ENCODE results near the gene FAM118A. TPM values are rescaled to one million over a fixed set of nuclear protein-coding genes. Genes with fewer than 3 reads are reported as not detected.

The FAM118A gene
- total RNA-seq, 1 donor from 2014 or later: 121 TPM

- no peak for TF ChIP-seq CTCF (conservative IDR thresholded peaks at IDR 0.05)
- Mint-ChIP-seq H3K4me3 (peak overlapping the region; percentile 90), H3K9me3 (no peaks in the 10 kb centered on the region), H3K27me3 (peaks cover 3% of the 10 kb centered on the region), H3K4me1 (ENCODE audit: unreplicated experiment) (peaks cover 24% of the 10 kb centered on the region), H3K27ac (peak overlapping the region; percentile 94), H3K36me3 (peaks cover 15% of the 10 kb centered on the region)
- DNase-seq (ENCODE audit: extremely low spot score, unreplicated experiment): no peak
These were observed 745 bp upstream of the FAM118A start for GRCh38 chr22:45308957-45309421.

- TF ChIP-seq CTCF (conservative IDR thresholded peaks at IDR 0.05): no peak
- peaks cover 3% of the 10 kb centered on the region for H3K27me3 Mint-ChIP-seq
- no peak for DNase-seq (ENCODE audit: extremely low spot score, unreplicated experiment)
- no peaks in the 10 kb centered on the region for H3K9me3 Mint-ChIP-seq
- H3K36me3 Mint-ChIP-seq: peaks cover 15% of the 10 kb centered on the region
- H3K4me1 Mint-ChIP-seq (ENCODE audit: unreplicated experiment): peaks cover 31% of the 10 kb centered on the region
- peak overlapping the region; percentile 89 for H3K4me3 Mint-ChIP-seq
- peak overlapping the region; percentile 87 for H3K27ac Mint-ChIP-seq
These were observed 720 bp downstream of the FAM118A start for GRCh38 chr22:45310331-45310976.

GRCh38 chr22:45310977-45311531 is 1.3 kb downstream of the FAM118A start:
- H3K9me3 Mint-ChIP-seq: no peaks in the 10 kb centered on the region
- DNase-seq (ENCODE audit: extremely low spot score, unreplicated experiment): no peak
- peaks cover 27% of the 10 kb centered on the region for H3K4me1 Mint-ChIP-seq (ENCODE audit: unreplicated experiment)
- TF ChIP-seq CTCF (conservative IDR thresholded peaks at IDR 0.05): no peak
- peaks cover 3% of the 10 kb centered on the region for H3K27me3 Mint-ChIP-seq
- peaks cover 15% of the 10 kb centered on the region for H3K36me3 Mint-ChIP-seq
- peak overlapping the region; percentile 89 for H3K4me3 Mint-ChIP-seq
- peak overlapping the region; percentile 87 for H3K27ac Mint-ChIP-seq

- Mint-ChIP-seq H3K4me3 (peak overlapping the region; percentile 38), H3K27ac (no peak overlapping the region), H3K9me3 (no peaks in the 10 kb centered on the region), H3K27me3 (peaks cover 3% of the 10 kb centered on the region), H3K36me3 (peaks cover 15% of the 10 kb centered on the region), H3K4me1 (ENCODE audit: unreplicated experiment) (peaks cover 39% of the 10 kb centered on the region)
- no peak for DNase-seq (ENCODE audit: extremely low spot score, unreplicated experiment)
- no peak for TF ChIP-seq CTCF (conservative IDR thresholded peaks at IDR 0.05)
These were observed 2.7 kb downstream of the FAM118A start for GRCh38 chr22:45312415-45312814.

- no peak for TF ChIP-seq CTCF (conservative IDR thresholded peaks at IDR 0.05)
- H3K36me3 Mint-ChIP-seq: peaks cover 15% of the 10 kb centered on the region
- peak overlapping the region; percentile 38 for H3K4me3 Mint-ChIP-seq
- no peak for DNase-seq (ENCODE audit: extremely low spot score, unreplicated experiment)
- H3K27me3 Mint-ChIP-seq: peaks cover 3% of the 10 kb centered on the region
- H3K9me3 Mint-ChIP-seq: no peaks in the 10 kb centered on the region
- no peak overlapping the region for H3K27ac Mint-ChIP-seq
- peaks cover 43% of the 10 kb centered on the region for H3K4me1 Mint-ChIP-seq (ENCODE audit: unreplicated experiment)
These were observed 3.1 kb downstream of the FAM118A start for GRCh38 chr22:45312856-45313255.
